Stomach (tissue), 9 donors: ENCODE measurements around the gene TINAGL1. TPM values are rescaled to one million over a fixed set of nuclear protein-coding genes. Genes with fewer than 3 reads are reported as not detected.

ENCODE experiments used
- DNase-seq, 2 donors: peaks; one replicate each; pipeline versions ENCODE4 v3.0.0 to v3.0.0-alpha.2; 2013 to 2019
- H3K27ac ChIP-seq, 5 donors: fragments of 200-600 bp in 4 of 5; sonication (generic) in 4 of 5; one replicate each; pipeline ENCODE4 v1.5.1; 2013 to 2019; ENCODE audit warnings: mild to moderate bottlenecking in 1 of 5, moderate library complexity in 1 of 5
- H3K27me3 ChIP-seq, 3 donors: fragments of 200-600 bp; sonication (generic); one replicate each; pipeline ENCODE4 v1.5.1; 2017 to 2019; ENCODE audit warnings: mixed run types in 1 of 3
- H3K36me3 ChIP-seq, 4 donors: fragments of 200-600 bp; sonication (generic); 1 replicate in 3 of 4; 2 replicates in 1 of 4; pipeline ENCODE4 v1.5.1; 2016 to 2019
- H3K4me1 ChIP-seq, 4 donors: fragments of 200-600 bp; sonication (generic); one replicate each; pipeline ENCODE4 v1.5.1; 2016 to 2019
- H3K4me3 ChIP-seq, 4 donors: fragments of 200-600 bp; sonication (generic) in 3 of 4; one replicate each; pipeline ENCODE4 v1.5.1; 2016 to 2019; ENCODE audit warnings: mild to moderate bottlenecking in 1 of 4
- H3K9me3 ChIP-seq, 4 donors: fragments of 200-600 bp; sonication (generic); one replicate each; pipeline ENCODE4 v1.5.1; 2016 to 2019
- EP300 ChIP-seq: sonication (generic); formaldehyde crosslinking; IDR thresholded peaks from one replicate; pipeline ENCODE4 v1.6.1; 2017; ENCODE audit warnings: antibody characterized with exemption
- POLR2A ChIP-seq, 4 donors: fragments of 450-650 bp; IDR thresholded peaks; one replicate each; pipeline ENCODE4 v1.6.1; 2016; ENCODE audit warnings: antibody characterized with exemption in 4 of 4, control low read depth in 2 of 4, mild to moderate bottlenecking in 1 of 4, moderate library complexity in 1 of 4
- POLR2AphosphoS5 ChIP-seq, 3 donors: sonication (generic); formaldehyde crosslinking; IDR thresholded peaks; one replicate each; pipeline ENCODE4 v1.6.1; 2016; ENCODE audit warnings: antibody characterized with exemption in 3 of 3
- WGBS, 5 donors: extraction: QIAGEN DNeasy Blood & Tissue Kit in 3 of 5; methylation state at CpG; one replicate each; pipeline versions ENCODE4 v1.1.5 to v1.1.7; 2013 to 2018; 5-methylcytosine and 5-hydroxymethylcytosine counted together
- intact Hi-C: fragments of 100-400 bp; cut with DNase I; formaldehyde crosslinking; loops from one replicate; pipeline ENCODE4 v1.15.1; 2023; ENCODE audit warnings: low total_unique reads
- polyA plus RNA-seq, 3 donors: library from polyadenylated mRNA; stranded (reverse); fragments of 200-250 nt; gene quantifications; one replicate each; pipeline ENCODE4 v1.2.3, GENCODE V29; 2013
- total RNA-seq, 5 donors: library from RNA; depleted of rRNA; stranded (reverse); fragments of >200 nt; gene quantifications; one replicate each; pipeline versions ENCODE4 v1.1.0 to v1.2.3, GENCODE V29; 2014 to 2016
- TF ChIP-seq, protein P1 (sequence below), 7 experiments: fragments of 450-650 bp in 4 of 7; fragments of 200-600 bp in 3 of 7; sonication (generic) in 3 of 7; IDR thresholded peaks; one replicate each; pipeline ENCODE4 v1.5.1; 2016 to 2019; ENCODE audit warnings: antibody characterized with exemption in 7 of 7, control low read depth in 2 of 7, mild to moderate bottlenecking in 1 of 7
- donor health status: healthy with polysubstance abuse.
- donor health status: Bipolar disorder and iron deficiency.
- donor health status: healthy.

Gene TINAGL1
- total and polyA plus RNA-seq, 8 donors, result 17.9 to 691 (median 124) TPM

DNA sequence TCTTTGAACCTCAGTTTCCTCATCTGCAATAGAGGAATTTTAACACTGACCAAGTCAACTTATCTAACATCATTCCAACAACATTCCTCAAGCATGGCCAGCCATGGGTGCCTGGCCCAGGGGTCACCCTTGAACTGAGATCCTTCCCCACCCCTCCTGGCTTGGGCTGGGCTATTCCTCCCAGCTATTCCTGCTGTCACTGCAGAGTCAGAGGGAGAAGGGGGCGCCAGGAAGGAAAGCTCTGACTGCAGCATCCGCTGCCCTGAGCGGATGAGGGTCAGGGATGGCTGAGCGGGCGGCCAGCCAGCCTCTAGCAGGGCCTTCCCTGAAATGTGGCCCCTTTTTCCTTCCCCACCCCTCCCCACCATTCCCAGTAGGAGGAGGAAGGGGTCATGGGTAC is 3.1 kb downstream of the TINAGL1 start:
- Histone ChIP-seq H3K9me3 (no peaks in the 10 kb centered on the region), H3K4me3 (peak overlapping the region; percentile 15 to 39 (median 25)), H3K36me3 (peaks cover 0 to 14% (median 8%) of the 10 kb centered on the region in 4 donors), H3K27me3 (peaks cover 0 to 12% (median 0%) of the 10 kb centered on the region in 3 donors), H3K27ac (peak overlapping the region; percentile 11 to 92 (median 86)), H3K4me1 (peaks cover 65 to 81% (median 75%) of the 10 kb centered on the region in 4 donors)
- peak in 1 of 2 donors; percentile 79 for DNase-seq
- WGBS, 5 donors, result 51 to 75% (median 64%) methylated on average over 4 to 5 of the region's 5 CpGs
- intact Hi-C loops, result no loop called here
- peak in 1 of 3 donors; percentile 25 for TF ChIP-seq POLR2AphosphoS5 (IDR thresholded peaks at IDR 0.05)
- no peak for TF ChIP-seq EP300

DNA sequence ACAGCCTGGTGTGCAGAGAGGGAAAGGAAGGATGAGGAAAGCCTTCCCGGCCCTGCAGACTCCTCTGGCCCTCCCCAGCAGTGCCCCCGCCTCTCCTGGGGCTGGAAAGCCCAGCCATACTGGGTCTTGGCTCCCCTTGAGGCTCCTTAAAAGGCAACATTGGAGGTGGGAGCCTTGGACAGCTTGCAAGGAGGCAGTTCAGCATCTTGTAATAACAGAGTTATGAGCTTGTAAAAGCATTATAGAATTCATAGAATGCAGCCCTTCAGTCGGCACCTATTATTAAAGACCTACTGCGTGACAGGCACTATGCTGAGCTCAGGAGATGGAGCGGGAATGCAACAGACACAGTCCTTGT is 4.2 kb downstream of the TINAGL1 start:
- peak overlapping the region; percentile 8 to 39 (median 25) for H3K4me3 ChIP-seq
- peak in 1 of 2 donors; percentile 82 for DNase-seq
- H3K4me1 ChIP-seq, result peaks cover 60 to 81% (median 74%) of the 10 kb centered on the region in 4 donors
- no peaks in the 10 kb centered on the region for H3K9me3 ChIP-seq
- 37 to 58% (median 55%) methylated on average over 5 of the region's 5 CpGs for WGBS, 5 donors
- intact Hi-C loops, result no loop called here
- H3K27me3 ChIP-seq, result peaks cover 0 to 12% (median 0%) of the 10 kb centered on the region in 3 donors
- H3K36me3 ChIP-seq, result peaks cover 9 to 25% (median 18%) of the 10 kb centered on the region in 4 donors
- H3K27ac ChIP-seq, result peak overlapping the region; percentile 53 to 92 (median 86)
- no peak for TF ChIP-seq EP300
- TF ChIP-seq, protein P1, sequence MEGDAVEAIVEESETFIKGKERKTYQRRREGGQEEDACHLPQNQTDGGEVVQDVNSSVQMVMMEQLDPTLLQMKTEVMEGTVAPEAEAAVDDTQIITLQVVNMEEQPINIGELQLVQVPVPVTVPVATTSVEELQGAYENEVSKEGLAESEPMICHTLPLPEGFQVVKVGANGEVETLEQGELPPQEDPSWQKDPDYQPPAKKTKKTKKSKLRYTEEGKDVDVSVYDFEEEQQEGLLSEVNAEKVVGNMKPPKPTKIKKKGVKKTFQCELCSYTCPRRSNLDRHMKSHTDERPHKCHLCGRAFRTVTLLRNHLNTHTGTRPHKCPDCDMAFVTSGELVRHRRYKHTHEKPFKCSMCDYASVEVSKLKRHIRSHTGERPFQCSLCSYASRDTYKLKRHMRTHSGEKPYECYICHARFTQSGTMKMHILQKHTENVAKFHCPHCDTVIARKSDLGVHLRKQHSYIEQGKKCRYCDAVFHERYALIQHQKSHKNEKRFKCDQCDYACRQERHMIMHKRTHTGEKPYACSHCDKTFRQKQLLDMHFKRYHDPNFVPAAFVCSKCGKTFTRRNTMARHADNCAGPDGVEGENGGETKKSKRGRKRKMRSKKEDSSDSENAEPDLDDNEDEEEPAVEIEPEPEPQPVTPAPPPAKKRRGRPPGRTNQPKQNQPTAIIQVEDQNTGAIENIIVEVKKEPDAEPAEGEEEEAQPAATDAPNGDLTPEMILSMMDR (IDR thresholded peaks at IDR 0.05), result no peak
- no peak for TF ChIP-seq POLR2AphosphoS5 (IDR thresholded peaks at IDR 0.05)
- TF ChIP-seq POLR2A (IDR thresholded peaks at IDR 0.05), result no peak

DNA sequence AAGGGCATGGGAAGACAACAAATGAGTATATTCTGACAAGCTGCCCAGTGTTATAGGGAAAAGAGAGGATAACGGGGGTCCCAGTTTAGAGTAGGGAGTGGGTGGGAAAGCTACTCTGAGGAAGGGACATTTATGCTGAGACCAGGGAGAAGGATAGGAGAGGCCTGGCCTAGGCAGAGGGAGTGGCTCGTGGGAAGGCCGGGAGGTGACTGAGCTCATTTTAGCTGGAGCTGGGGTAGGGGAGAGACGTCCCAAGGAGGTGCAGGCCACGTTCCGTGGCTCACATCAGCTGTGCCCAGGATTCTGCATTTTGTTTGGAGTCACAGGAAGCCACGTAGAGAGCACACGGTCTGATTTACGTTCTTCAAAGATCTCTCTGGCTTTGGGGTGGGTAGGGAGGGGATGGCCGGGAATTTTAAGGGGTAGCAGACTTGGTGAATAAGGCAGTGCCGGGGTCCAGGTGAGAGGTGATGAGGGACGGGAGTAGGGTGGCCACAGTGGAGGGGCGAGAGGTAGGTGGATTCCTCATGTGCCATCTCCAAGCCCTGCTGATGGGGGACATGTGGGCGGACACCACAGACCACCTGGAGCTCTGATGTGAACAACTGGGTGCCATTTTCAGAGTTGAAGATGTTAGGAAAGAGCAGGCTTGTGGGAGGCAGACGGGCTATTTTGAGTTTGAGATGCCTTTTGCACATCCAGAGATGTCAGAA is 4.7 kb downstream of the TINAGL1 start:
- H3K27ac ChIP-seq, result peak overlapping the region; percentile 28 to 92 (median 86)
- intact Hi-C loops, result no loop called here
- peaks cover 0 to 11% (median 0%) of the 10 kb centered on the region in 3 donors for H3K27me3 ChIP-seq
- H3K4me1 ChIP-seq, result peaks cover 54 to 80% (median 71%) of the 10 kb centered on the region in 4 donors
- TF ChIP-seq POLR2A (IDR thresholded peaks at IDR 0.05), result no peak
- no peak for TF ChIP-seq EP300
- TF ChIP-seq, protein P1 (IDR thresholded peaks at IDR 0.05), result no peak
- TF ChIP-seq POLR2AphosphoS5 (IDR thresholded peaks at IDR 0.05), result no peak
- peak overlapping the region in 2 of 4 donors; percentile 33 to 39 for H3K4me3 ChIP-seq
- peaks cover 14 to 31% (median 23%) of the 10 kb centered on the region in 4 donors for H3K36me3 ChIP-seq
- H3K9me3 ChIP-seq, result no peaks in the 10 kb centered on the region
- WGBS, 5 donors, result 67 to 75% (median 71%) methylated on average over 15 of the region's 15 CpGs
- DNase-seq, result no peak

DNA sequence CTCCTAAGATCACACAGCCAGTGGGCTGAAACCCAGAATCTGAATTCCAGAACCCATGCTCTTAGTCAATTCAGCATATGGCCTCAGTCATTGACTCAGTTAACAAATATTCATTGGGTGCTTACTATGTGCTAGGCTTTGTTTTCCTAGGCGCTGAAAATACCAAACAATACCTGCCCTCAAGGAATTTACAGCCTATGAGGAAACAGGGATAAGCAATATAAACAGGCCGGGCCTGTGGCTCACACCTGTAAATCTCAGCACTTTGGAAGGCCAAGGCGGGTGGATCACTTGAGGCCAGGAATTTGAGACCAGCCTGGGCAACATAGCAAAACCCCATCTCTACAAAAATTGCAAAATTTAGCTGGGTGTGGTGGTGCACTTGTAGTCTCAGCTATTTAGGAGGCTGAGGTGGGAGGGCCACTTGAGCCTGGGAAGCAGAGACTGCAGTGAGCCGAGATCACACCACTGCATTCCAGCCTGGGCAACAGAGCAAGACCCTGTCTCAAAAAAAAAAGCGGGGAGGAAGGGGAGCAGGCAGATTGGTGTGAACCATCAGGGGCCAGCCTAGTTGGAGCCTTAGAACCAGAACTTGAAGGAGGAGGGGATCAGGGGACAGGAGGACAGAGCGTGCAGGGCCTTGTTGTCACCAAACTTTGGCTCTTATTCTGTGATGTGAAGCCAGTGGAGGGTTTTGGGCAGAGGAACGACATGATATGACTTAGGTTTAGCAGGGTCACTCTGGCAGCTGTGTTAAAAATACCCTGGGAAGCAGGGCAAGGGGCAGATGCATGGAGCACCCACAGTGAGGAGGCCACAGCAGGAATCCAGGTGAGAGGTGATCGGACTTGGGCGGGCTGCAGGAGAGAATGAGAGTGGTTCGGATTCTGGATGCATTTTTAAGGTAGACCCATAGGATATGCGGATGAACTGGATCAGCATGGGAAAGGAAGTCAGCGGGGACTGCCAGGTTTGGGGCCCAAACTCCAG is 5.8 kb downstream of the TINAGL1 start:
- TF ChIP-seq POLR2A (IDR thresholded peaks at IDR 0.05) (no peak), EP300 (no peak), POLR2AphosphoS5 (IDR thresholded peaks at IDR 0.05) (no peak)
- TF ChIP-seq, protein P1 (IDR thresholded peaks at IDR 0.05), result no peak
- Histone ChIP-seq H3K4me1 (peaks cover 52 to 88% (median 73%) of the 10 kb centered on the region in 4 donors), H3K27ac (peak overlapping the region; percentile 76 to 92 (median 86))

More for the DNA sequence above, 5.8 kb downstream of the TINAGL1 start:
- 63 to 73% (median 70%) methylated on average over 12 of the region's 12 CpGs for WGBS, 5 donors
- DNase-seq, result no peak
- Histone ChIP-seq H3K4me3 (no peak overlapping the region), H3K36me3 (peaks cover 18 to 42% (median 33%) of the 10 kb centered on the region in 4 donors), H3K27me3 (peaks cover 0 to under 1% (median 0%) of the 10 kb centered on the region in 3 donors), H3K9me3 (no peaks in the 10 kb centered on the region)
- intact Hi-C loops, result no loop called here
